IPS-20b (cell line): Measurements from ENCODE around the gene NOS3.
A peak's percentile ranks its signal among the peaks of the same experiment; 100 is the strongest.

Source experiments
- H3K27ac ChIP-seq: one replicate; pipeline ENCODE4 v1.5.1; 2013; ENCODE audit warnings: low read length
- H3K27me3 ChIP-seq: 2 replicates; pipeline ENCODE4 v1.6.1; 2013; ENCODE audit warnings: mild to moderate bottlenecking, low read length, inconsistent platforms; ENCODE audit not compliant: insufficient read depth
- H3K36me3 ChIP-seq: 2 replicates; pipeline ENCODE4 v1.6.1; 2013; ENCODE audit warnings: low read depth, mild to moderate bottlenecking, inconsistent platforms, low read length, moderate library complexity; ENCODE audit not compliant: insufficient read depth
- H3K4me1 ChIP-seq: 2 replicates; pipeline ENCODE4 v1.6.1; 2013; ENCODE audit warnings: mild to moderate bottlenecking, control low read depth, inconsistent platforms, low read length, moderate library complexity; ENCODE audit not compliant: insufficient read depth
- H3K4me3 ChIP-seq: 2 replicates; pipeline ENCODE4 v1.5.1; 2013; ENCODE audit warnings: mild to moderate bottlenecking, low read length, inconsistent platforms
- H3K9ac ChIP-seq: 2 replicates; pipeline ENCODE4 v1.6.1; 2013; ENCODE audit warnings: low read depth, mild to moderate bottlenecking, inconsistent platforms, low read length, moderate library complexity
- H3K9me3 ChIP-seq: 2 replicates; pipeline ENCODE4 v1.6.1; 2013; ENCODE audit warnings: mild to moderate bottlenecking, low read depth, low read length, inconsistent platforms; ENCODE audit not compliant: insufficient read depth

Gene NOS3

GRCh38 chr7:150977382-150978125, 13.3 kb upstream of the NOS3 start:
- Histone ChIP-seq H3K36me3 (no peaks in the 10 kb centered on the region), H3K4me3 (peak overlapping the region; percentile 69), H3K27ac (no peak overlapping the region), H3K27me3 (peaks cover 68% of the 10 kb centered on the region), H3K4me1 (peaks cover 34% of the 10 kb centered on the region; the same call in 1 of the 2 replicates), H3K9me3 (no peaks in the 10 kb centered on the region), H3K9ac (peak overlapping the region; percentile 37; the same call in 1 of the 2 replicates)

DNA sequence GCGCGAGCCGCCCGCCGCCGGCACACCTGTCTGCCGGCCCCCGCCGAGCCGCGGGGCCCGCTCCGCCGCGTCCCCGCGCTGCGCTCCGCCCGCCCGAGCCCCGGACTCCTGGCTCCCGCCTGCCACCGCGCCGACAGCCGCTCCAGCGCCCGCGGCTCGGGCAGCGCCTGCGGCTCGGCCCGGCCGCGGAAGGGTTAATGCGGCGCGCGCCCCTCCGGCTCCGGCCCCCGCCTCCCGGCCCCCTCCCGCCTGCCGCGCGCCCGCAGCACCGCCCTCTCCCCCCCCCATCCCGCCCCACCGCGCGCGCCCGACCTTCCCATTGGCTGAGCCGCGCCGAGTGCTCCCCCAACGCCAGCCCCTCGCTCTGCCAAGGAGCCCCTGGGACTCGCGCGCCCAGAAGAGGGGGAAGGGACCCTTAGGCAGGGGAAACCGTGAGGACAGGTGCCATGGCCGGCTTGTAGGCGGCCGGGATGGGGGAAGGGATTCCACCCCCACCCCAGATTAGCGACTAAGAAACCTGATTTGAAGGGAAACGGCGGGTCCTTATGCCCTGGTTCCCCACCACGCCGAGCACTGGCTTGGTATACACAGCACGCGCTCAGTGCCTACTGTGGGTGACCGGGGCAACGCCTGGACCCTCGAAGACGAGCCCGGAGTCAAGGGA, 12.6 kb upstream of the NOS3 start, which contains the start of gene KCNH2:
Gene KCNH2, minus strand, starts transcription at position 196 of the 664 bp plus-strand sequence. CDS start 408 bp downstream, outside the sequence.
- Histone ChIP-seq H3K4me3 (peak within 1 kb of the TSS; percentile 81), H3K4me1 (peaks cover 34% of the 10 kb centered on the region; the same call in 1 of the 2 replicates), H3K9ac (peak within 1 kb of the TSS; percentile 70; the same call in 1 of the 2 replicates), H3K36me3 (no peaks in the 10 kb centered on the region), H3K27ac (no peak within 1 kb of the TSS), H3K9me3 (no peaks in the 10 kb centered on the region), H3K27me3 (peaks cover 74% of the 10 kb centered on the region)

DNA sequence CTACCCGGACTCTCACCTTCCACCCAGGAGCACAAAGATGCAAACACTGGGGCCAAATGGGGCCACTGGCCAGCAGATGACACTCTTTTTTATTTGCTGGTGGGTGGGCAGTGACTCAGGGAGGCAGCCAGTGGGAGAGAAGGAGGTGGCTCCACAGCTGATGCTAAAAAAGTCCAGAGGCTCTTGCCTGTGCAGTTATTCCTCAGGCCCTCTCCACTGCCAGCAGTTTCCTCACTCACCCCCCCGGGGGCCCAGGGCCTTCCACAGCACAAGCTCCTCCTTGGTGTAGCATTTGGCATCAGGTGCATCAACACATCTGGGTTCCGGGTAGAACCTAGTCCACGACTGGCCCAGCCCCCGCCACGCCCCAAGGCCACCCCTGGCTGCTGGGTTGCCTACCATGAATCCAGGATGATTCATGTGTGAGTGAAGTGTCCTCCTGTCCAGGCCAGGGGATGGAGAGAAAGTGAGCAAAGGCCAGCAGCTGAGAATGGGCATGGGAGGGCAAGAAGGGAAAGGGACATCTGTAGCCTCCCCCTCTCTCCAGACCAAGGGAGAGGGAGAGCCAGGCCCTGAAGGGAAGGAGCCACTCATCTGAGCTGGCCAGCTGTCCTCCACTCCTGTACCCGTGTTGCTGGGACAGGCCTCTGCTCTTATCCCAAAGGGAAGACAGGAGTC, 11.0 kb upstream of the NOS3 start:
- H3K4me1 ChIP-seq: peaks cover 34% of the 10 kb centered on the region; the same call in 1 of the 2 replicates
- no peak overlapping the region for H3K27ac ChIP-seq
- peak overlapping the region; percentile 48; the same call in 1 of the 2 replicates for H3K9ac ChIP-seq
- H3K36me3 ChIP-seq: no peaks in the 10 kb centered on the region
- peak overlapping the region; percentile 81; the same call in 1 of the 2 replicates for H3K4me3 ChIP-seq
- H3K9me3 ChIP-seq: no peaks in the 10 kb centered on the region
- H3K27me3 ChIP-seq: peaks cover 80% of the 10 kb centered on the region

- no peak overlapping the region; the same call in 1 of the 2 replicates for H3K9ac ChIP-seq
- H3K36me3 ChIP-seq: no peaks in the 10 kb centered on the region
- H3K4me3 ChIP-seq: no peak overlapping the region
- peaks cover 30% of the 10 kb centered on the region; the same call in 1 of the 2 replicates for H3K4me1 ChIP-seq
- H3K27ac ChIP-seq: no peak overlapping the region
- no peaks in the 10 kb centered on the region for H3K9me3 ChIP-seq
- H3K27me3 ChIP-seq: peaks cover 80% of the 10 kb centered on the region
Measured at GRCh38 chr7:150980663-150981062, 10.2 kb upstream of the NOS3 start.

- H3K4me1 ChIP-seq: peaks cover 22% of the 10 kb centered on the region; the same call in 1 of the 2 replicates
- H3K9me3 ChIP-seq: no peaks in the 10 kb centered on the region
- no peak overlapping the region for H3K27ac ChIP-seq
- H3K27me3 ChIP-seq: peaks cover 72% of the 10 kb centered on the region
- no peak overlapping the region for H3K4me3 ChIP-seq
- no peaks in the 10 kb centered on the region for H3K36me3 ChIP-seq
- no peak overlapping the region for H3K9ac ChIP-seq
Measured at GRCh38 chr7:150981644-150982043, 9.2 kb upstream of the NOS3 start.

DNA sequence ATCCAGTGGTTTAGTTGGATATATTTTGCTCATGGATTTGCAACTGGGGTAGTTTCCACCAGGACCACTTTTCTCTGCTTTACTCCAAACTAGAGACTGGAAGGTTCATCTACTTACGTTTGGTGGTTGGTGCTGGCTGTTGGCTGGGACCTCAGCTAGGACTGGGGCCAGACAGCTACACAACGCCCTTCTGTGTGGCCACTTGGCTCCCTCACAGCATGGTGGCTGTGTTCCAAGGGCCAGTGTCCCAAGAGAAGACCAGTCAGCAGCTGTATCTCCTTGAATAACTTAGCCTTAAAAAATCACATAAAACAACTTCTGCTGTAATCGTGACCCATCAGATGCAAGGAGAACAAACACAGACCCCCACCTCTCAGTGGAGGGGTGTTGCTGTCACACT, 8.5 kb upstream of the NOS3 start:
- Histone ChIP-seq H3K36me3 (no peaks in the 10 kb centered on the region), H3K9ac (no peak overlapping the region), H3K9me3 (no peaks in the 10 kb centered on the region), H3K27ac (no peak overlapping the region), H3K4me3 (no peak overlapping the region), H3K4me1 (peaks cover 16% of the 10 kb centered on the region; the same call in 1 of the 2 replicates), H3K27me3 (peaks cover 65% of the 10 kb centered on the region)

GRCh38 chr7:150983893-150984368, 6.9 kb upstream of the NOS3 start:
- Histone ChIP-seq H3K36me3 (no peaks in the 10 kb centered on the region), H3K9me3 (no peaks in the 10 kb centered on the region), H3K27ac (no peak overlapping the region), H3K4me1 (peaks cover 16% of the 10 kb centered on the region; the same call in 1 of the 2 replicates), H3K27me3 (peaks cover 71% of the 10 kb centered on the region), H3K9ac (no peak overlapping the region), H3K4me3 (no peak overlapping the region)

DNA sequence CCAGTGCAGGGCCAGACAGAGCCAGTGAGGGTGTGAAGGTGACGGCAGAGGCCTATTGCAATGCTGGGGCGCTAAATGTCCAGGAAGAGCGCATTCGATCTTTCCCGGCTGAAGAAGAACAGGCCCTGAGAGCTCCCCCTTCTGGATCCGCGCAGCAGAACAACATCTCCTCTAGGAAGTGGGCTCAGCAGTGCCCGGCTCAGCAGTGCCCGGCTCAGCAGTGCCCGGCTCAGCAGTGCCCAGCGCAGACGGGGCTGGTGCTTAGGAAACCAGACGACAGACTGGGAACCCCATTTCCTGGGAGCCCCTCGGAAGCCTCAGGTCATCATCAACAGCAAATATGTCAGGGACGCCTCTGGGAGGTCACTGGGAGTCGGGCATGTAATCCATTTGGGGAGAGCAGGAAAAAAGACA, 4.7 kb upstream of the NOS3 start:
- Histone ChIP-seq H3K9ac (no peak overlapping the region), H3K4me3 (no peak overlapping the region), H3K4me1 (peaks cover 3% of the 10 kb centered on the region; the same call in 1 of the 2 replicates), H3K27ac (no peak overlapping the region), H3K9me3 (peaks cover 7% of the 10 kb centered on the region; the same call in 1 of the 2 replicates), H3K36me3 (no peaks in the 10 kb centered on the region), H3K27me3 (peaks cover 52% of the 10 kb centered on the region)

DNA sequence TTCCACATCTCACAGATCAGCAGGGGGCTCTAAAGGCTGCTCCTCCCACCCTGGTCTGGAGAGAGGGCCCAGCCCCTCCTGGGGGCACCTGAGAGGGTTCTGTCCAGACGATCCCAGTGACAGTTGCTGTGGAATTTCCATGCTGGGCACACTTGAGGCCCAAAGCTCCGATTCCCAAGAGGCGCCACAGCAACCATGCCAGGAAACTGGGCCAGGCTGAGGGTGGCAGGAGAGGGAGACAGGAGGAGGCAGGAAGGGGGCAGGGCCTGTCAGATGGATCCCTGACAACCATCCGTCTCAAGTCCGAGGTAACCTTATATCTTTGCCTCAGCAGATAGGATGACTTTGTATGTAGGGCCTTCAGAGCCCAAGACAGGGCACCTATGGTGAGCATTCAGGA, 4.3 kb upstream of the NOS3 start:
- Histone ChIP-seq H3K36me3 (no peaks in the 10 kb centered on the region), H3K9me3 (peaks cover 7% of the 10 kb centered on the region; the same call in 1 of the 2 replicates), H3K9ac (no peak overlapping the region), H3K27me3 (peaks cover 47% of the 10 kb centered on the region), H3K4me3 (no peak overlapping the region), H3K27ac (no peak overlapping the region), H3K4me1 (peaks cover 3% of the 10 kb centered on the region; the same call in 1 of the 2 replicates)

DNA sequence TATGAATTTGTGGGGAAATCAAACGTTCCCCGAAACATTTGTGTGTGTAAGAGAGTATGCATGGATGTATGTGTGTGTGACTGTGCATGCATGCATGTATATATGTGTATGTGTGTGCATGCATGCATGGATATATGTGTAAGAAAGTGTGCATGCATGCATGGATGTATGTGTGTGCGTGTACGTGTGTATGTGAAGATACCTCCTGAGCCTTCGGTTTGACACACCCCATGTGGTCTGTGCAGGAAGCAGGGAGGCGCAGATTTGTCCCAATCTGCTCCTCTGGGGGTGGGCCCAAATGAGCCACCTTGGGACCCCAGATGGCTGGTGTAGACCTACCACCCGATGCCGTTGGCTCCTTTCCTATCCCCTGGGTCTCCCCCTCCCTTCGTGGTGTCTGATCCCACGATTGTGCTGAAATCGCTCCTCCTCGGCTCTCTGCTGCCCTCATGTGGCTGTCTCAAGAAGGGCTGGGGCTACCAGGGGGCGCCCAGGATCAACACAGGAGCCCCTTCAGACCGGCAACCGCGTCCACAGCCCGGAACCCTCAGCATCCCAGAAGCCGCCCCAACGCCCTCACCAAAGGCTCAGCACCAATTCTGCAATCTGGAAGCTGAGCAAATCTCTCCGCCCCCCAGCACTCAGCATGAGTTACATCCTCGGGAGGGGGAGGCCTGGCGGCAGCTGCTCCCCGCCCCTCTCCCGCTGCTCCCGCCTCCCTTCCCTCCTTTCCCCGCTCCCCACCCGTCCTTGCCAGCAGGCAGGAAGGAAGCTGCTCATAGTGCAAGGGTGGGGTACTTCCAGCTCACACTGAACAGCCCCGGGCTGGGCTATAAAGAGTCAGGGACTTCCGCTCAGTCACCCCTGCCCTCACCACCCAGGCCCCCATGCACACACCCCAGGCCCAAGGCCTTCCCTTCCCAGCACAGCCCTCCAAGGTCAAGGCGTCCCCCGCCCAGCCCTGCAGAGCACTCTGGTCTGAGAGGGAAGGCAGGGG, 2.3 kb upstream of the NOS3 start:
- peaks cover 7% of the 10 kb centered on the region; the same call in 1 of the 2 replicates for H3K9me3 ChIP-seq
- no peaks in the 10 kb centered on the region for H3K36me3 ChIP-seq
- peaks cover 3% of the 10 kb centered on the region; the same call in 1 of the 2 replicates for H3K4me1 ChIP-seq
- H3K27ac ChIP-seq: no peak overlapping the region
- H3K27me3 ChIP-seq: peaks cover 28% of the 10 kb centered on the region
- no peak overlapping the region; the same call in 1 of the 2 replicates for H3K9ac ChIP-seq
- H3K4me3 ChIP-seq: peak overlapping the region; percentile 64; the same call in 1 of the 2 replicates
